B cell (primary cell): ENCODE results near the gene SKIDA1.
"Not testable (repeated sequence)": the region's sequence is repeated elsewhere in the genome, so short reads cannot be mapped to it uniquely, and the experiment has no call there.

ENCODE experiments used
- EZH2 ChIP-seq: IDR thresholded peaks from 2 replicates; pipeline ENCODE4 v1.6.1; 2012; ENCODE audit warnings: borderline replicate concordance, low read depth, mild to moderate bottlenecking, moderate library complexity, low read length; ENCODE audit not compliant: insufficient read depth, poor library complexity, severe bottlenecking
- TF ChIP-seq, protein P1 (sequence below): fragments of 200-600 bp; IDR thresholded peaks from one replicate; pipeline ENCODE4 v1.8.0; 2022; ENCODE audit warnings: antibody characterized with exemption, mild to moderate bottlenecking

DNA sequence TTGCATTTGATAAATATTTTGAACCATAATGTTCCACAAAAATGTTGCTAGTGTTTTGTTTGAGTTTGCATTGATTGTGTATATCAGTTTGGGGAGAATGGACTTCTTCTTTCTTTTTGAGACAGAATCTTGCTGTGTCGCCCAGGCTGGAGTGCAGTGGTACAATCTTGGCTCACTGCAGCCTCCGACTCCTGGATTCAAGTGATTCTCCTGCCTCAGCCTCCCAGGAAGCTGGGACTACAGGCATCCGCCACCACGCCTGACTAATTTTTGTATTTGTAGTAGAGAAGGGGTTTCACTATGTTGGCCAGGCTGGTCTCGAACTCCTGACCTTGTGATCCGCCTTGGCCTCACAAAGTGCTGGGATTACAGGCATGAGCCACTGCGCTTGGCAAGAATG is 33.5 kb upstream of the SKIDA1 start:
- TF ChIP-seq, protein P1, sequence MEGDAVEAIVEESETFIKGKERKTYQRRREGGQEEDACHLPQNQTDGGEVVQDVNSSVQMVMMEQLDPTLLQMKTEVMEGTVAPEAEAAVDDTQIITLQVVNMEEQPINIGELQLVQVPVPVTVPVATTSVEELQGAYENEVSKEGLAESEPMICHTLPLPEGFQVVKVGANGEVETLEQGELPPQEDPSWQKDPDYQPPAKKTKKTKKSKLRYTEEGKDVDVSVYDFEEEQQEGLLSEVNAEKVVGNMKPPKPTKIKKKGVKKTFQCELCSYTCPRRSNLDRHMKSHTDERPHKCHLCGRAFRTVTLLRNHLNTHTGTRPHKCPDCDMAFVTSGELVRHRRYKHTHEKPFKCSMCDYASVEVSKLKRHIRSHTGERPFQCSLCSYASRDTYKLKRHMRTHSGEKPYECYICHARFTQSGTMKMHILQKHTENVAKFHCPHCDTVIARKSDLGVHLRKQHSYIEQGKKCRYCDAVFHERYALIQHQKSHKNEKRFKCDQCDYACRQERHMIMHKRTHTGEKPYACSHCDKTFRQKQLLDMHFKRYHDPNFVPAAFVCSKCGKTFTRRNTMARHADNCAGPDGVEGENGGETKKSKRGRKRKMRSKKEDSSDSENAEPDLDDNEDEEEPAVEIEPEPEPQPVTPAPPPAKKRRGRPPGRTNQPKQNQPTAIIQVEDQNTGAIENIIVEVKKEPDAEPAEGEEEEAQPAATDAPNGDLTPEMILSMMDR: not testable (repeated sequence)
- TF ChIP-seq EZH2: not testable (repeated sequence)
